Lower lobe of right lung (tissue), 2 donors: ENCODE results near the gene USP54. TPM values are rescaled to one million over a fixed set of nuclear protein-coding genes. Genes with fewer than 3 reads are reported as not detected.

Experiments used
- ATAC-seq, 2 donors: fragments of 200-7000 bp; cut with Tn5 transposase; one replicate each; pipeline ENCODE4 v1.9.1; 2020 to 2022; ENCODE audit warnings: mild to moderate bottlenecking in 2 of 2, moderate library complexity in 2 of 2
- DNase-seq: peaks from one replicate; pipeline ENCODE4 v3.0.0-alpha.2; 2020
- H3K27ac ChIP-seq: fragments of 200-600 bp; one replicate; pipeline ENCODE4 v1.8.0; 2022
- H3K27me3 ChIP-seq: fragments of 200-600 bp; one replicate; pipeline ENCODE4 v1.8.0; 2022; ENCODE audit warnings: low read depth
- H3K36me3 ChIP-seq: fragments of 200-600 bp; one replicate; pipeline ENCODE4 v1.8.0; 2022; ENCODE audit warnings: mild to moderate bottlenecking
- H3K4me1 ChIP-seq: fragments of 200-600 bp; one replicate; pipeline ENCODE4 v1.8.0; 2022
- H3K4me3 ChIP-seq: fragments of 200-600 bp; one replicate; pipeline ENCODE4 v1.8.0; 2022; ENCODE audit warnings: mild to moderate bottlenecking
- H3K9me3 ChIP-seq: fragments of 200-600 bp; one replicate; pipeline ENCODE4 v1.8.0; 2022
- intact Hi-C: fragments of 100-400 bp; cut with DNase I; formaldehyde crosslinking; loops from one replicate; pipeline ENCODE4 v1.11.0; 2022
- total RNA-seq: library from RNA; stranded (reverse); fragmentation: NEBNext Ultra II Directional; extraction: Animal tissue kit (Norgen Biotek cat#: 25700); gene quantifications from one replicate; pipeline ENCODE4 v1.2.1, GENCODE V29; 2021
- TF ChIP-seq, protein P1 (sequence below): fragments of 200-600 bp; IDR thresholded peaks from one replicate; pipeline ENCODE4 v1.8.0; 2022; ENCODE audit warnings: antibody characterized with exemption, mild to moderate bottlenecking
- donor health status: DM: no; HTN: yes; CAD: no; lungs with severe emphysema.

USP54 gene
- total RNA-seq, 1 donor from 2014 or later, result 97.4 TPM

DNA sequence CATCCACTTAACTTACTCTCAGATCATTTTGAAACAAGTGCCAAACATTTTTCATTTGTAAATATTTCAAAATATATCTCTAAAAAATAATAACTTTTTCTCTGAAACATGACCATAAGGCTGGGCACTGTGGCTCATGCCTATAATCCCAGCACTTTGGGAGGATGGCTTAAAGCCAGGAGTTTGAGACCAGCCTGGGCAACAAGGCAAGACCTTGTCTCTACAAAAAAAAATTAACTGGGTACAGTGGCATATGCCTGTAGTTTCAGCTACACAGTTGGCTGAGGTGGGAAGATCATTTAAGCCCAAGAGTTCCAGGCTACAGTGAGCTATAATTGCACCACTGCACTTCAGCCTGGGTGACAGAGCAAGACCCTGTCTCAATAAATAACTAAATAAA lies 36.4 kb downstream of the USP54 start:
- ATAC-seq (no peak), DNase-seq (no peak)
- Histone ChIP-seq H3K27ac (no peak overlapping the region), H3K36me3 (no peaks in the 10 kb centered on the region), H3K4me3 (no peak overlapping the region), H3K4me1 (no peaks in the 10 kb centered on the region), H3K9me3 (no peaks in the 10 kb centered on the region), H3K27me3 (no peaks in the 10 kb centered on the region)
- TF ChIP-seq, protein P1, sequence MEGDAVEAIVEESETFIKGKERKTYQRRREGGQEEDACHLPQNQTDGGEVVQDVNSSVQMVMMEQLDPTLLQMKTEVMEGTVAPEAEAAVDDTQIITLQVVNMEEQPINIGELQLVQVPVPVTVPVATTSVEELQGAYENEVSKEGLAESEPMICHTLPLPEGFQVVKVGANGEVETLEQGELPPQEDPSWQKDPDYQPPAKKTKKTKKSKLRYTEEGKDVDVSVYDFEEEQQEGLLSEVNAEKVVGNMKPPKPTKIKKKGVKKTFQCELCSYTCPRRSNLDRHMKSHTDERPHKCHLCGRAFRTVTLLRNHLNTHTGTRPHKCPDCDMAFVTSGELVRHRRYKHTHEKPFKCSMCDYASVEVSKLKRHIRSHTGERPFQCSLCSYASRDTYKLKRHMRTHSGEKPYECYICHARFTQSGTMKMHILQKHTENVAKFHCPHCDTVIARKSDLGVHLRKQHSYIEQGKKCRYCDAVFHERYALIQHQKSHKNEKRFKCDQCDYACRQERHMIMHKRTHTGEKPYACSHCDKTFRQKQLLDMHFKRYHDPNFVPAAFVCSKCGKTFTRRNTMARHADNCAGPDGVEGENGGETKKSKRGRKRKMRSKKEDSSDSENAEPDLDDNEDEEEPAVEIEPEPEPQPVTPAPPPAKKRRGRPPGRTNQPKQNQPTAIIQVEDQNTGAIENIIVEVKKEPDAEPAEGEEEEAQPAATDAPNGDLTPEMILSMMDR, result no peak
- intact Hi-C loops, result no loop called here

- H3K27me3 ChIP-seq, result no peaks in the 10 kb centered on the region
- no peaks in the 10 kb centered on the region for H3K9me3 ChIP-seq
- H3K4me1 ChIP-seq, result no peaks in the 10 kb centered on the region
- no peak overlapping the region for H3K27ac ChIP-seq
- intact Hi-C loops, result no loop called here
- DNase-seq, result no peak
- no peak for ATAC-seq
- TF ChIP-seq, protein P1, result no peak
- H3K36me3 ChIP-seq, result no peaks in the 10 kb centered on the region
- no peak overlapping the region for H3K4me3 ChIP-seq
Observed at GRCh38 chr10:73553761-73554160, 37.4 kb downstream of the USP54 start.

DNA sequence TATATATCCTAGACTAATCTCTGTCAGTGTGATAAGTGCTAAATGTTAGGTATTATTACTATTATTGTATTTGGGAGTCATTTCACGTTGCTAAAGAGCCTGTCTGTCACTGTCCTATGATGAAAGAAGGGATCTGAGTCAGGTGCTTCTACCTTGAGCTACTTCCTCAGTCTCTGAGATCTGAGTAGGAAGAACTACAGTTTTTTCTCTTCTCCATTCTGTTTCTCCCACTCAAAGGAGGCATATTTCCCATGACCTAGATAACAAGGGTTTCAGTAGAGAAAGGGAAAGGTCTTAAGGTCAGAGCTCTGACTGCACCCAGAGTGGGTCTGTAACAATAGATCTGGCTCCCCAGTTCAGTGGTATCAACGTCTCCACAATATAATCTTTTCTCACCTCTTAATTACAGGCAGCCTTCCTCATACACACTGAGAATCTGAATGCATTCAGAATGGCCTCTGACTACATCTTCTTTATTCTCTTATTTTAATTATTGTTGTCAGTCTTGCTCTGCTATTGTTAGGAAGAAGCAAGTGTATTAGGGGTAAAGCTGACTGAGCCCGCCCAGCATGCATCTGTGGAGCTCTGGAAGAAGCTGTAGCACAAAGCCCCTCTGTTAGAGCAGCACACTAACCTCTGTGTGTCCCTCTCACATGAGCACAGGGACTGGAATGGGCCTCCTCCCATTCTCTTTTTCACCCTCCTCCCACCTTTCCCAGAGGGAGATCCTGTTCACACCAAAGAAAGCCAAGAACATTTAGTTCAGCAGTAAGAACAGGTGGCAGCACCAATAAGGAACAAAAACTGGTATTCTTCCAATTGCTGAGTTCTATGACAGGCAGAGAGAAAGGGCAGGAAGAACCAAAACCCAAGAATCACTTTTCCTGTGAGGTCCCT lies 38.1 kb downstream of the USP54 start:
- Histone ChIP-seq H3K9me3 (no peaks in the 10 kb centered on the region), H3K4me3 (no peak overlapping the region), H3K36me3 (no peaks in the 10 kb centered on the region), H3K27ac (no peak overlapping the region), H3K27me3 (no peaks in the 10 kb centered on the region), H3K4me1 (no peaks in the 10 kb centered on the region)
- ATAC-seq (no peak), DNase-seq (no peak)
- intact Hi-C loops, result no loop called here
- TF ChIP-seq, protein P1, result no peak

DNA sequence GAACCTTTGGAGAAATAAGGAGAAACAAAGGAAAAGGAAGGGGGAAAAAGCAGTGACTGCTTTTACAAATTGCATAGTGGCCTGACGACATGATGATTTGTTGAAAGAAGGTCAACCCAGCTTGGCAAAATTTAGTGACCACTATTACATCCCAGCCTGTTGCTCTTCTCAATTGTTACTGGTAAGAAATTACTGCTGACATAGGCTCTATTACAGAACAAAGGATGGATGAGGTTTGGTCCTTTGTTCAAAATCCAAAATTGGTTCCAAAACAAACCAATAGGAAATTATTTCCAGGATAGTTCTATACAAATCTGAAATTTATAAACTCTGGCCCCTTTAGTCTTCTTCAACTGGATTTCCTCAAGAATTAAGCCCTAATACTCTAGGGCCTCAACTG lies 39.6 kb downstream of the USP54 start:
- DNase-seq, result no peak
- TF ChIP-seq, protein P1, result no peak
- intact Hi-C loops, result no loop called here

GRCh38 chr10:73545357-73545756 lies 45.8 kb downstream of the USP54 start:
- Histone ChIP-seq H3K4me3 (no peak overlapping the region), H3K27ac (no peak overlapping the region), H3K27me3 (no peaks in the 10 kb centered on the region), H3K9me3 (no peaks in the 10 kb centered on the region), H3K4me1 (no peaks in the 10 kb centered on the region), H3K36me3 (peaks cover 39% of the 10 kb centered on the region)
- TF ChIP-seq, protein P1, result no peak
- DNase-seq (no peak), ATAC-seq (no peak)
- intact Hi-C loops, result no loop called here

More for the DNA sequence above, 39.6 kb downstream of the USP54 start:
- no peak for ATAC-seq
- Histone ChIP-seq H3K9me3 (no peaks in the 10 kb centered on the region), H3K36me3 (no peaks in the 10 kb centered on the region), H3K4me3 (no peak overlapping the region), H3K27ac (no peak overlapping the region), H3K27me3 (no peaks in the 10 kb centered on the region), H3K4me1 (no peaks in the 10 kb centered on the region)
